Germinal center (tissue), 1 donor: ENCODE measurements around the gene TMEM158.

ENCODE experiments used
- DNase-seq: peaks from one replicate; pipeline ENCODE4 v3.0.0; 2012; ENCODE audit warnings: mixed read lengths, low spot score

Gene TMEM158

DNA sequence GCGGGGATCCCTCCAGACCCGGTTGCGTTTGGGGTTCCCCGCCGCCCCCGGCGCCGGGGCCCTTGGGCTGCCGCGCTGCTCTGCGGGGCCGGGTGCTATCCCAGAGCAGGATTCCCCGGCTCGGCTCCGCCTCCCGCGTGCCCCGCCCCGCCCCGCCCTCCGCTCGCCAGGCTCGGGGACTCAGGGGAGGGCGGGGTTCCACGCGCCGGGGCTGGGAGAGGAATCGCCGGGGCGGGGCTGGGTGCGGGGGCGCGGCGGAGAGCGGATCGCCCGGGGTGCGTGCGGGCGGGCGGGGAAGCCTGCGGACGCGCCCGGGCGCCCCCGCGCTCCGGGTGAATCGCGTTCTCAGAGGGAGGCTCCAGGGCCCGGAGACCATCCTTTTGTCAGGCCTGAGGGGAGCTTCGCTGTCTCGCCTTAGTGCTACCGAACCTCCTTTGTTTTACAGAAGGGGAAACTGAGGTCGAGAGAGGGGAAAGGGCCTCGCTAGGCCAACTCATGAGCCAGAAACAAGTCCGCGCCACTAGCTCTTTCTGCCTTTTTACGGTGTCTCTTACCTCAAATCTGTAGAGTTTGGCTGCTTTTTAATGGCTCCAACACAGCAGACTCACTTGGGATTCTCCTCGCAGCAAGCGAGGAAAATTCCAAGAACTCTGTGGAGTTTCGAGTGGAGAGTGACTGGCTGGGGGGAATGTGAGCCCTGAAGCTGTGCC lies at the start of gene TMEM158:
Gene TMEM158, minus strand, starts transcription at position 82 of the 710 bp plus-strand sequence. CDS start 260 bp downstream, outside the sequence.
- peak; percentile 82 for DNase-seq

DNA sequence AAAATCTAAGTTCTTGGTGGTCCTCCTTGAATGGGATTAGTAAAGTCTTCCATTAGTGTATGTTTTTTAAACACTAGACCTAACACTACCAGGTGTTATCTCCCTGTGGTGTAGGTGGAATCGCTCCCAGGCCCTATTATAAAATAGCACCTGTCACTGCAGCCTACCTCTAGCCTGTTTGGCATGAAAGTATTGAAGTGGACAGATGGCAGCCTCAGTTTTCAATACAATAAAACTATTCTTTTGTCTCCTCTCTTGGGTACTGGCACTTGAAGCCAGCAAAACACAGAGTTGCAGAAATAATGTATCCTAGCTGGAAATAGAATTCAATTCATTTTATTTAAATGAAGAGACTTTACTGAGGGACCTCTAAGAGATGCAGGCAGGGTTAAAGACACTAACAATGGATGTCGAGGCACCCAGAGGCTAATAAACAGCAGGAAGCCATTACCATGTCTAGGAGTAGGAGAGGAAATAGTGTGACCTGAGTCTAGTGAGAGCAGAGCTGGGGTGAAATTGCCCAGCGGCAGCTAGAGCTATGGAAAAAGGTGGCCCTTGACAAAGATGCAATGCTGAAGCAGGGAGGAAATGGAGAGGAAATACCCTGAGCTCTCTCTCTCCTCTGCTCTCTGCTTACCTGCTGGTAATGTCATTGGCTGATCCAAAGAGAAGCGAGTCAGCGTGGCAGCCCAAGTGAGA lies 49.1 kb upstream of the TMEM158 start:
- no peak for DNase-seq

DNA sequence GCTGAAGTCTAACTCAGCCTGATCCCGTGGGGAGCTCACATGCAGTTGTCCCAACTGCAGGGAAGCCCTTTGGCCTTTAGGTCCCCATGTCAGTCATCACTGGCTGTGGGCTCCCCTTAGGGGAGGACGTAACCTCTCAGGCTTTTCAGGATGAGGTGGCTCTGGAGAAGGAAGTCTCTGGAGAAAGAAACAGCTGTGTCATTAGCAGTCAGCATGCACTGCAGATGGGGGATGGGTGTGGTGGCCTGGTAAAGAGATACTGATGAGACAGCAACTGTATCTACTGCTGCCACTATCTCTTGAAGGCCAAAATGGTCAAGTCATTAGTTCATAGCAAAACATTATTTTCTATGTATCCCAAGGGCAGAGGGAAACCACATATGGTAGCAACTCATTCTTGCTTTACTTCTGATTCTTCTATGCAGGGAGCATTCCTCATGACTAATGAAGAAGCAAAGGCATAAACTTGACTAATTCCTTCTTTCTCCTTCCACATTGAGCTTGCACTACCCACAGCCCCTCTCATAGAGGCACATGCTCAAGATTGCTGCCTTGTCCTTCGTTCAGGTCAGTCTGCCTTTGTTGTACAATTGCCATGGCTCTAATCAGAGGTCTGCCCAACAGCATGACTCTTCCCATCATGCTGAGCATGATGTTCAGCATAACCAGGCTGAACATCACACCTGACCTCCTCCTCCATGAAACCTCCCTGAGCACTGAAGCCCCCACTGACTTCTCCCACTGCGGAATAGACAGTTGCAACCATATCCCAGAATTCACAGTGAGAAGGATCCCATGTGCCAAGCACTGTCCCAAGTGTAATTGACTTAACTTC lies 47.8 kb upstream of the TMEM158 start:
- no peak for DNase-seq

DNA sequence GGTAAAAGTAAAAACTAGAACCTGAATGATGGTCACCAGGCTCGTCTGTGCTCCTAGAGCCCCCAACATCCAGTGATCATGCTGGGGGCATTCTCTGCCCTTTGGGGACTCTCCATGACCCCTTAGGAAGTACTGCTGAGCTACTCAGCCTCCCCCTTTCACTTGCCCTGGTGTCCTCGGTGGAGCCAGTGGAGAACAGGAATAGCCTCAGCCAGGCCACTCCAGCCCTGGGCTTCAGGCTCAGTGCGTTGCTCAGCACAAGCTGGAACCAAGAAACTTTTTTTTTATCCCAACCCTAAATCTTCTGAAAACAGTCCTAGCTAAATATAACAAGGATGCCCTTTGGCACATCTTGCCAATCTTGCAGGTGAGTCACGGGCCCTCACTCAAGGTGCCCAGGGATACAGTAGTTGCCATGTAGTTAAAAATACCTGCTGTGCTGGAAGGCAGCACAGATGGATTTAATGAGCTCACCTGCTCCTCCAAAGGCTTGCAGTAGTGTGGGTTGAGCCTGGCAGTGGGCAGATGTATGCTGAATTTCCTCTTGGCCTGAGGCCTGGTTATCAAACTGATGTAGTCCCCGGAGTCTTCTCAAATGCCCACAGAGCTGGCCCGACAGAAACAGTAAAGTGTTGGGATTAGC lies 46.9 kb upstream of the TMEM158 start:
- no peak for DNase-seq

DNA sequence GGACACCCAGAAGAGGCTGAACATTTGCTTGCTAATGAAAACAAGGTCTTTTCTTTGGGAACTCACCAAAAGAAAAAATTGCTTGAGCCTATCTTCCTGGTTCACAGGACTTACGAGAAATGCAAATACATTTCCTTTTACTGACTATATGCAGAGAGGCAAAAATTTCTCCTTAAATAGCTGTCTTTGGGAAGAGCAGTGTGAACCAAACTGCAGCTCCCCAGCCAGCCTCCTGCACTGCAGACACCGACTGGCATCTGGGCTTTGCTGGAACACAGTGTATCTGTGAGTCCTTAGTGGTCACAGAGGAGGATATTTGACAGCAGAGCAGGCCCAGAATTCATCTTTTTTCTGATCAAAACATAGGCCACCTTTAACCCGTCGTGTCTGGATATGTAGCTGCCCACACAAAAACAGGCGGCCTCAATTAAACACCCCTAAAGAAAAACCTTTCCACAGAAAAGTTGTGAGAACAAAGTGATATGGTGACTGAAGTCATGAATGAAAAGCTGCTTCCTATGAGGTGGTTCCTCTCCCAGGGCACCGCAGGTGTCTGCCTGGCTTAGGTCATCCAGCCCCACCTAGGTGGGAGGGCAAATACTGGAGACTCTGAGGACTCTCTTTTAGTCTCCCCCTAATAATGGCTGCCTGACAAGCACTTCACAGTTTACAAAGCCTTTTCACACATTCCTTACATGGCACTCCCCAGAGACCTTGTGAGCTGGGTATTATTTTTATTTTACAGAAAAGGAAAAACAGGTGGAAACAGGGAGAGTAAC lies 46.1 kb upstream of the TMEM158 start:
- DNase-seq = no peak

DNA sequence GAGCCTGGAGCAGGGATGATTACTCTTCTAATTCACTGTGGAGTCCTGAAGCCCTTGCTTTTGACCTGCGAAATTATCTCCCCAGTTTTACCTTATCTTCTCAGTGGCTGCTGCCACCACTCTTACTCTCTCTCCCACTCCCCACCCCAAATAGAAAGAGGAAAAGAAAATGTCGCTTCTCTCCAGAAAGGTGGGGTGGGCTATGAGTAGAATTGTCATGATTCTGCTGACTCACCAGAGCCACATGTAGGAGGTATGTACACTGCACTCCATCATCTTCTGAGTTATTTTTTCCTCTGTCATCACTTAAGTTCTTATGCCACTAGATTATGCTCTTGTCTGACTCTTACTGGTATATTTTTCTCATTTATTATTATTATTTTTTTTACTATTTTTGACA lies 43.9 kb upstream of the TMEM158 start:
- DNase-seq = no peak

DNA sequence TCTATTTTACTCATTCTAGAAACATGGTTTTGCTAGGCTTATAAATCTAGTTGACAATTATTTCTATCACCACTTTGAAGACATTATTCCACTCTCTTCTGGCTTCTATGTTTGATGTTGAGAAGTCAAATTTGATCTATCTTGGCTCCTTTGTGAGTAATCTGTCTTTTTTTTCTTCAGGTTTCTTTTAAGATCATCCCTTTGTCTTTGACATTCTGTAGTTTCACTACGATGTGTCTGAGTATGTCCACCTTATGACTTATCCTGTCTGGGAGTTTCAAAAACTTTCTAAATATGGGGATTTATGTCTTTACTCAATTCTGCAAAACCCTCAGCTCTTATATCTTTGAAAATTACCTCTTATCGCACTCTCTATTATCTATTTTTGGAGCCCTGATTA lies 41.0 kb upstream of the TMEM158 start:
- DNase-seq = no peak

DNA sequence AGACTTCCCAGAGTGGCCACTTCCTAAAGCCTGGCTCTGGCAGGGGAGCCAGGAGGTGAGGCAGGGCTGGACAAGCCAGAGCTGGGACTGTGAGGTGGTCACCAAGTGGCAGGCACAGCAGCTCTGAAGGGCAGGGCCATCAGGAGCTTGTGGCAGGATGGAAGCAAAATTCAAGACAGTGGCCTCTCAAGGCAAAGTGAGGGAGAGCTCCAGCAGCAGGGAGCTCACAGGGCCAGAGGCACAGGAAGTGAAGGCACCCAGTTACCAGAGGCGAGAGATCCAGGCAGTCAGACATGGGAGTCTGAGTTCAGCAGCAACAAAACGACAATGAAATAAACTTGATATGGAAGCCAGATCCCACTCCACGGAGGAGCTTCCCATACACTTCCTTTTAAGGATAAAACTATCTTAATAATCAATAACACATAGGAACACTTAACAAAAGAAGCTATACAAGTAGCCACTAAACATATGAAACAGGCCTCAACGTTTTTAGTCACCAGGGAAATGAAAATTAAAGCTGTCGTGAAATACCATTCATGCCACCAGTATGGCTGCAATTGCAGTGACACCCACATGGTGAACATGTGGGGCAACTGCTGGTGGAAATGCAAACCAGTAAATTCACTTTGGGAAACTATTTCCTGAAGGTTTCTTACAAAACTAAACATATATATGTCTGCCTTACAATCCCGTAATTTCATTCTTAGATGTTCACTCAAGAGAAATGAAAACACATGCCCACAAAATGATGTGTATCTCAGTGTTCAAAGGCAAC lies 35.4 kb upstream of the TMEM158 start:
- DNase-seq = no peak

DNA sequence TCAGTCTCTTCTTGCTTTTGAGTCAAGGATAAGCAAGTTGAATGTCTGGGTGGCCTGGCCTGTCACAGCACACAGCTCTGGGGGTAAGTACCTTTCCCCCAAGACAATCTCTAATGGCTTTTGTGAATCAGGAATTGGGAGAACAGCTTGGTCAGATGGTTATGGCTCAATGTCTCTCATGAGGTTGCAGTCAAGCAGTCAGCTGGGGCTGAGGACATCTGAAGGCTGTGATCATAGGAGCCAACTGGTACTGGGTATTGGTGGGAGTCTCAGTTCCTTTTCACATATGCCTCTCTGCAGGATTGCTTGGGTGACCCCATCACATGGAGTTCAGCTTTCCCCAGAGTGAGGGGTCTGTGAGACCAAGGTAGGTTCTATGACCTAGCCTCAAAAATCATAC lies 33.0 kb upstream of the TMEM158 start:
- no peak for DNase-seq

DNA sequence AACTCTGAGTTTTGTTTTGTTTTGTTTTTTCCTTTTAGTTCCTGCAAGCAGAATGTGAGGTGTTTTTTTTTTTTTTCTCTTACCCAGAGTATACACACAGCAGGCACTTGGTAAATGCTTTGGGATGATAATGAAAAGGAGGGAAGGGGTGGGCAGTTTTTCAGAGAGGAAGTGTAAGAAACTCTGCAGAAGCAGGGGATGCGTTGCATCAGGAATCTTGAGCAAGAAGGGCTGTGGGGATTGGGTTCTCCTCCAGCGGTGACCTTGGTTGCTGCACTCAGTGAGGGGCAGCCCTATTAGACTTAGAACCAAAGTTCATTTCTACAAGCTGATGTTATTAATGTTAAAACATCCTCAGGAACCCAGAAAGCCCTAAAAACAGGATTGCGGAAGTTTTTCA lies 32.2 kb upstream of the TMEM158 start:
- no peak for DNase-seq

DNA sequence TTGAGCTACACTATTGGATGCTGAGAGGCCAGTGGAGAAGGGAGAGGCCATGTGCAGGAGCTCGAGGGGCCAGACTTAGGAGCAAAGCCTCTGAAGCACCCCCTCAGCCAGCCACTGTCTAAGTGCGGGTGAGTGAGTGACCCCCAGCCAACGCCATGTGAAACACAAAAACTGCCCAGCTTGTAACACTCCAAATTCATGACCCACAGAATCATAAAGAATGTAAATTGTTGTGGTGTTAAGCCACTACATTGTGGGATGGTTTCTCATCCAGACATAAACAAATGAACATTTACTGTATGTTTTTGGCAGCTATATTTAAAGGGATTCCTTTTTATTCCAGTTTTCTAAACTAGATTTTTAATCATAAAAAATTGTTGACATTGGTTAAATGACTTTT lies 27.2 kb upstream of the TMEM158 start:
- no peak for DNase-seq

DNA sequence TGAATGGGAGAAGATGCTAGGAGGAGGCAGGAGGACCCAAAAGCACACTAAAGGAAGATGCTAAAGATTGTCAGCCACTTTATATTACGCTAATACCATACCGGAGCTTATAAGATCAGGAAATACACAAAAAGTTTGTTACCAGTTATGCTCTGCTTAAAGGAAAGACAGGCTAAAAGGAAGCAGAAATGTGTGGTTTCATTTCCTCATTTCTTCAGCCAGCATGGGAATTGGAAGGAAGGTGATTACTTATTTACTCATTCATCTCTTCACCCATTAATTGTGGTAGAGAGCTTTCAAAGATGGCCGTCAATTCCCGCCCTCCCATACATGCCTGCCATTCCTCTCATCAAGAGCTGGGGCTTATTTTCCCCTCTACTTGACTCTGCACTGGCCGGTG lies 26.7 kb upstream of the TMEM158 start:
- no peak for DNase-seq

DNA sequence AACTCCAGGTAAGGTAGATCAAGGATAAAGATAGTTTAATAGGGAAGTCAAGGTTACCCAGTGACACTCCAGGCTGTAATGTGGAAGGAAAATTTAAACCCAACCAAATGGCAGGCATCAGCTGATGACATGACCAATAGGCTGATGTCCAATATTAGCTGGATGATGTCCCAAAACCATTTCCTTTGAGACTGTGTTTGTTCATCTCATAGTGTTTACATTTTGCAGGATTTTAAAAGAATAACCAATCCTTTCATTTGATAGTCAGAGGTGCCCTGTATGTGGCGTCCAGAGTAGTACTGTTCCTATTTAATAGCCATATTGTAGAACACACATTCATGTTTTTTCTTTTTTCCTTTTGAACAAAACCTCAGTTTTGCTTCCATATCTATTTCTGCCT lies 23.3 kb upstream of the TMEM158 start:
- DNase-seq = no peak

DNA sequence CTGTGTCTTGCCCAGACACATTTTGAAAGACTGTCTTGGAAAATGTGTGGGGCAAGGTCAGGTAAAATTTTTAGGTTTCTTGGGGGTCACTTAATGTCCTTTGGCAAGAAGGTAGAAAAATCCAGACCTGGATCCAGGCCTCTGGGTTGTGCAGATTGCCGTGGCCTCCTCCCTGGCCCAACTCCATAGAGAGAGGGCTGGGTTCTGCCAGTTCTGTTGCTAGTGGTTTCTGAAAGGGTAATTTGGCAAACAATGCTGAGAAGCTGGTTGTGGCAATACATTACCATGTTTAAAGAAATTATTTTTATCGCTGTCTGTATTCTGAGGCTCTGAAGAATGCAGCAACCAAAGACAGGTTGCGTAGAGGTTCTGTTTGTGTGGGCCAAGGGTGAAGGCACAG lies 20.2 kb upstream of the TMEM158 start:
- DNase-seq = no peak

DNA sequence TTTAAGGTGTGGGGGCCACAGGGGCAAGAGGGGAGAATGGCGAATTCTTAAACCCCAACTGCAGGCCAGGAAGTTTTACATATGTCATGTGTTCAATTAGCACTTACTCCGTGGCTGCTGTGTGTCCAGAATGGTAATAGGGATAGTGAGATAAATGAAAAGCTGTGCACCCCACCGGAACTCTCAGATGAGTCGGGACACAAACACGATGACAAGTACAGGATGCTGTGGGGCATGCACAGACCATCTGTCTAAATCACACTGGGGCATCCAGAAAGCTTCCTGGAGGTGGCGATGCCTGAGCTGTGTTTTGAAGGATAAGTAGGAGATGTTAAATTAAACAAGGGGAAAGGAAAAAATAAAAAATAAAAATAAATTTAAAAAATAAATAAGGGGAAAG lies 18.3 kb upstream of the TMEM158 start:
- DNase-seq = no peak

DNA sequence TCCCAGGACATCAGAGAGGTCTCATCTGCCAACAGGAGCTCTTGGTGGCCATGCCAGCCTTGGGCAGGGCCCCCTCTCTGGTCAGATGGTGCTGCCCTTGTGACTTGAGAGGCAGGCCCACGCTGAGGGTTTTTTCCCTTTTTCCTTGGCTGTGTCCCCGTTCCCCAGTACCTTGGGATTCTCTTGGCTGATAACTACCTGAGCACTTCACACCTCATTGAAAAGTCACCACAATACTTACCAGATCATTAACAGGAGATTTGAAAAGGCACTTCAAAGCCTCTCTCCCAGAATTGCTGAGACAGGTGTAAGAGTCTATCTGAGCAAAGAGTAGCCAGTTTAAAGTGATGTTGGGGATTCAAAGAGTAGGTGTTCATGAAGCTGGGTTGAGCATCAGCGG lies 15.1 kb upstream of the TMEM158 start:
- DNase-seq = no peak

DNA sequence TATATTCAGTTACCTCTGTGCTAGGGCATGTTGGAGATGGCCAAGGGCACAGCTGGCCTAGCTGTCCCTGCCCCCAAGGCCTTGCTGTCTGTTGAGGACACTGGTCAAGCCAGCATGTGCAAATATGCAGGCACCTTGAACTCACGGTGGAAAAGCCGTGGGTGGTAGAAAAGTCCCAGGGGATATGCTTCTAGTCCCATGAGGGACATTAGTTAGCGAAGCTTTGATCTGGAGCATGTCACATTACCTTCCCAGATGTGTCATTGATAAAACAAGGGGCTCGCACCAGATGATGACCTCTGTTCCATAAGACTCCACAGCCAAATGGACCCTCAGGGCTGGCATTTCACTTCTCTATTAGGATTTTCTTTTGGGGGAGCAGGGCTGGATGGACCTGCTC lies 14.2 kb upstream of the TMEM158 start:
- no peak for DNase-seq

DNA sequence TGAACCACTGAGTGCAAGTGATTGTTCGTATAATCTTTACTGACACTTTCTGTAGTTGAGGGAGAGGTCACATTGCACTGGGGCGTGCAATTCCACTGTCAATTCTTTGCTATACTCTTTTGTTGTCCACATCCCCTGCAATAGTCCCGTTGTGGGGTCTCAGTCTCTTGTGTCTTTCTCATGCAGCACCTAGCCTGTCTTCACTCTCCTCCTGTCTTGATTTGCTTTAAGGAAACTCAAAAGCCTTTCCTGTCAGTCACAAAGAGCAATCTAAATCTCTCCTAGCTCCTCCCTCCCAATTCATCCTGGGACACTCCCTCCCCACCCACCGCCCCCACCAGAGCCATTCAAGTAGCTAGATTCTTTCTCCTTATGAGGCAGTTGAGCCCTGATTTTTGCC lies 13.2 kb upstream of the TMEM158 start:
- no peak for DNase-seq

DNA sequence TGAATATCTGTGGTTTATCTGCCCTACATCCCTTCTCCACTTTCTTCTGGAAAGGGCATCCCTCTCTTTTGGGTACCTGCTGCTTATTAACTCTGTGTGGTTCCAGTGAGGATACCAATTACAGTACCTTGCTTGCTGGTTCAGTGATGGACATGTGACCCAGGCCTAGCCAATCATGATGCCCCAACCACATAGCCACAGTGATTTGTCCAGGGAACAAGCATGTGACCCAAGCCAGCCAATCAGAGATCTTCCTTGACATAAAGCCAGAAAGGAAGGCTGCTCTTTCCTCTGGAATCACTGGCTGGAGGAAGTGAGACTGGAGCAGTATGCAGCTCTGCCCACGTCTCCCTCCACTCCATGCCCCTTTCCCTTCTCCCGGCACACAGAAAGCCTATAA lies 10.9 kb upstream of the TMEM158 start:
- no peak for DNase-seq

DNA sequence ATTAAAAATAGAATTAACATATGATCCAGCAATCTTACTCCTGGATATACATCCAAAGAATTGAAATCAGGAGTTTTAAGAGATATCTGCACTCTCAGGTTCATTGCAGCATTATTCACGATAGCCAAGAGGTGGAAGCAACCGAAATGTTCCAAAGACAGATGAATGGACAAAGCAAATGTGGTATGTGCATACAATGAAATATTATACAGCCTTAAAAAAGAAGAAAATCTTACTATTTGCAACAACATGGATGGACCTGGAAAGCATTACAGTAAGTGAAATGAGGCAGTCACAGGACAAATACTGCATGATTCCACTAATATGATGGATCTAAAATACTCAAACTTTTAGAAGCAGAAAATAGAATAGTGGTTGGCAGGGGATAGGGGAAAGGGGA lies 9.3 kb upstream of the TMEM158 start:
- no peak for DNase-seq

DNA sequence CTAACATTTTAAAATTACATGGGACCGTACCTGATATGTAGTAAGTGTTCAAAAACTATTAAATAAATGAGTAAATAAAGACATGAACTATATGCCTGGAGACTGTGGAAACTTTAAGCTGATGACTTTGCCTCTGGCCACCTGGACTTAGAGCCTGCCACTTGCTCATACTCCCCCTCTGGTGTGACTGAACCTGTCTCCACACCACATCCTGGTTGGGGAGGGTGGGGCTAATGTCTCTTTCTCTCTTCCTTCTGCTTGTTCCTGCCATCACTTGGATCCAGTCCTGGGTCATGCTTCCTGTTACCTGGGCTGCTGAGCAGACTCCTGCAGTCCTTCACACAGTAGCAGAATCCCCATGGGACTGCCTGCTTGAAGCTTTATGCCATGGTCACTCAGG lies 8.2 kb upstream of the TMEM158 start:
- no peak for DNase-seq
